HEK293 (cell line): Measurements from ENCODE around the gene NUFIP2.
"Not testable (repeated sequence)": the region's sequence is repeated elsewhere in the genome, so short reads cannot be mapped to it uniquely, and the experiment has no call there.

Experiments
- CTCF ChIA-PET: fragments of 350-600 bp; formaldehyde crosslinking; extraction: SDS; loops from one replicate; lab custom pipeline; 2021; ENCODE audit warnings: antibody characterized with exemption; lab: Yijun Ruan, JAX
- POLR2A ChIA-PET: fragments of 300-600 bp; formaldehyde crosslinking; extraction: SDS; loops from one replicate; lab custom pipeline; 2020; ENCODE audit warnings: antibody characterized with exemption, inconsistent platforms; lab: Yijun Ruan, JAX
- H3K27ac ChIP-seq: fragments of 200-500 bp; sonication (Bioruptor generic); 2 replicates; pipeline ENCODE4 v1.5.1; 2014; ENCODE audit warnings: low read depth, low read length, control low read depth, inconsistent platforms; ENCODE audit errors: extremely low read depth
- H3K36me3 ChIP-seq, 2 experiments: fragments of 200-500 bp in 1 of 2; sonication (Bioruptor generic) in 1 of 2; 1 replicate in 1 of 2; 2 replicates in 1 of 2; pipeline ENCODE4 v1.5.1; 2014 to 2017; ENCODE audit warnings: inconsistent platforms in 2 of 2, low read length in 2 of 2; ENCODE audit not compliant: control insufficient read depth in 2 of 2, insufficient read depth in 1 of 2
- H3K4me1 ChIP-seq: fragments of 200-500 bp; sonication (Bioruptor generic); 2 replicates; pipeline ENCODE4 v1.5.1; 2014; ENCODE audit warnings: mild to moderate bottlenecking, low read length, inconsistent platforms; ENCODE audit not compliant: control insufficient read depth, insufficient read depth
- H3K4me3 ChIP-seq: 2 replicates; pipeline ENCODE4 v1.5.1; 2011; ENCODE audit warnings: low read depth, mild to moderate bottlenecking, control low read depth, low read length, moderate library complexity
- H3K9me3 ChIP-seq: fragments of 200-500 bp; sonication (Bioruptor generic); 2 replicates; pipeline ENCODE4 v1.5.1; 2014; ENCODE audit warnings: low read depth, low read length, inconsistent platforms; ENCODE audit not compliant: control insufficient read depth, insufficient read depth
- HOXA7 ChIP-seq: sonication (generic); formaldehyde crosslinking; IDR thresholded peaks from 2 replicates; pipeline ENCODE4 v1.8.1; 2022; ENCODE audit warnings: missing genetic modification reagents, borderline replicate concordance
- PRDM1 ChIP-seq: fragments of 450-650 bp; formaldehyde crosslinking; IDR thresholded peaks from 2 replicates; pipeline ENCODE4; 2016; ENCODE audit warnings: missing biosample characterization, missing genetic modification characterization
- ZBTB1 ChIP-seq: fragments of 450-650 bp; formaldehyde crosslinking; IDR thresholded peaks from 2 replicates; pipeline ENCODE4 v1.5.1; 2016; ENCODE audit warnings: missing biosample characterization, missing genetic modification characterization
- ZNF223 ChIP-seq: fragments of 450-650 bp; formaldehyde crosslinking; IDR thresholded peaks from 2 replicates; pipeline ENCODE4 v1.5.1; 2016; ENCODE audit warnings: missing biosample characterization, missing genetic modification characterization
- ZNF266 ChIP-seq: fragments of 450-650 bp; formaldehyde crosslinking; IDR thresholded peaks from 2 replicates; pipeline ENCODE4 v1.5.1; 2016; ENCODE audit warnings: missing biosample characterization, missing genetic modification characterization, low read depth
- ZNF354C ChIP-seq: fragments of 450-650 bp; formaldehyde crosslinking; IDR thresholded peaks from 2 replicates; pipeline ENCODE4 v1.5.1; 2016; ENCODE audit warnings: missing biosample characterization, missing genetic modification characterization, low read depth, borderline replicate concordance
- ZNF366 ChIP-seq: fragments of 450-650 bp; formaldehyde crosslinking; conservative IDR thresholded peaks from 2 replicates; pipeline ENCODE4 v1.5.1; 2016; ENCODE audit warnings: missing biosample characterization, missing genetic modification characterization
- ZNF391 ChIP-seq: fragments of 450-650 bp; formaldehyde crosslinking; IDR thresholded peaks from 2 replicates; pipeline ENCODE4 v1.5.1; 2016; ENCODE audit warnings: low read depth, missing biosample characterization, missing genetic modification characterization, borderline replicate concordance
- ZNF510 ChIP-seq: fragments of 450-650 bp; formaldehyde crosslinking; IDR thresholded peaks from 2 replicates; pipeline ENCODE4 v1.5.1; 2018; ENCODE audit warnings: mild to moderate bottlenecking, missing genetic modification characterization, missing biosample characterization; ENCODE audit not compliant: insufficient replicate concordance
- ZNF544 ChIP-seq: fragments of 450-650 bp; formaldehyde crosslinking; IDR thresholded peaks from 2 replicates; pipeline ENCODE4 v1.5.0; 2017; ENCODE audit warnings: missing biosample characterization, missing genetic modification characterization
- ZNF558 ChIP-seq: fragments of 450-650 bp; formaldehyde crosslinking; IDR thresholded peaks from 2 replicates; pipeline ENCODE4 v1.5.1; 2016; ENCODE audit warnings: missing biosample characterization, missing genetic modification characterization
- ZNF626 ChIP-seq: fragments of 450-650 bp; sonication (Bioruptor Pico); formaldehyde crosslinking; IDR thresholded peaks from 2 replicates; pipeline ENCODE4 v1.5.1; 2018; ENCODE audit warnings: missing biosample characterization, missing genetic modification characterization, inconsistent platforms
- ZNF654 ChIP-seq: fragments of 450-650 bp; formaldehyde crosslinking; IDR thresholded peaks from 2 replicates; pipeline ENCODE4 v1.5.1; 2016; ENCODE audit warnings: low read depth, missing biosample characterization, missing genetic modification characterization
- ZNF785 ChIP-seq: fragments of 450-650 bp; formaldehyde crosslinking; IDR thresholded peaks from 2 replicates; pipeline ENCODE4 v1.5.1; 2016; ENCODE audit warnings: missing biosample characterization, missing genetic modification characterization
- ZSCAN16 ChIP-seq: fragments of 450-650 bp; formaldehyde crosslinking; IDR thresholded peaks from 2 replicates; pipeline ENCODE4 v1.5.1; 2016; ENCODE audit warnings: missing biosample characterization, missing genetic modification characterization
- TF ChIP-seq, protein P1 (sequence below): fragments of 450-650 bp; formaldehyde crosslinking; IDR thresholded peaks from 2 replicates; pipeline ENCODE4 v1.5.1; 2016; ENCODE audit warnings: missing biosample characterization, missing genetic modification characterization
- TF ChIP-seq, protein P2 (sequence below): fragments of 450-650 bp; formaldehyde crosslinking; IDR thresholded peaks from 2 replicates; pipeline ENCODE4 v1.5.1; 2016; ENCODE audit warnings: missing biosample characterization, missing genetic modification characterization

NUFIP2 gene

DNA sequence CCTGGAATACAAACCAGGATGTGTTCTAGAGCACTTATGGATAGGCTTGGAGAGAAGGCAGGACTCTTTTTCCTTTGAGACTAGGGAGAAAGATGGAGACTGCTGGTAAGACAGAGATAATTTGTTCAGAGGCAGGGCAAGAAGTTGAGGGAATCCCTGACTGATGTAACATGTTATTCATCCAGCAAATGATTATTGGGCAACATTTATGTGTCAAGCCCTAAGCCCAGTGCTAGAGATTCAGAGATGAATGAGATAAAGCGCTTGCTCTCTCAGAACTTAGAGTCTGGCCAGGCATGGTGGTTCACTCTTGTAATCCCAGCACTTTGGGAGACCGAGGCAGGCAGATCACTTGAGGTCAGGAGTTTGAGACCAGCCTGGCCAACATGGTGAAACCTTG, 47.8 kb upstream of the NUFIP2 start:
- no peaks in the 10 kb centered on the region for H3K4me1 ChIP-seq
- POLR2A ChIA-PET: no interaction called here
- no peak overlapping the region for H3K27ac ChIP-seq
- H3K9me3 ChIP-seq: no peaks in the 10 kb centered on the region
- CTCF ChIA-PET: no interaction called here
- TF ChIP-seq ZBTB1 (tag by site-specific recombination) (no peak), ZNF366 (peak; percentile 5; the same call in 1 of the 2 replicates)
- H3K36me3 ChIP-seq: no peaks in the 10 kb centered on the region
- no peak overlapping the region for H3K4me3 ChIP-seq

DNA sequence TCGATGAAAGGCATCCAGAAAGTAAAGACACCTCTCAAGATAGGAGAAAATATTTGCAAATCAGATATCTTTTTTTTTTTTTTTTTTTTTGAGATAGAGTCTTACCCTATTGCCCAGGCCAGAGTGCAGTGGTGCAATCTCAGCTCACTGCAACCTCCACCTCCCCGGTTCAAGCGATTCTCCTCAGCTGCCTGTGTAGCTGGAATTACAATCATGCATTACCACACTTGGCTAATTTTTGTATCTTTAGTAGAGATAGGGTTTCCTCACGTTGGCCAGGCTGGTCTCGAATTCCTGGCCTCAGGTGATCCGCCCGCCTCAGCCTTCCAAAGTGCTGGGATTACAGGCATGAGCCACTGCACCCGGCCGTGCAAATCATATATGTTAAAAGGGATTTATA, 45.1 kb upstream of the NUFIP2 start:
- not testable (repeated sequence) for H3K9me3 ChIP-seq, H3K36me3 ChIP-seq, H3K4me3 ChIP-seq, H3K4me1 ChIP-seq, H3K27ac ChIP-seq
- ChIA-PET CTCF (interaction anchor here (0.6 to 1.0 kb wide), 2 partner anchors 12 to 190 kb away, joined by 3 to 5 read pairs; no protein-coding TSS in a partner anchor), POLR2A (interaction anchor here (0.6 to 1.2 kb wide), 2 partner anchors 13 to 45 kb away, joined by 4 to 10 read pairs; partner anchors contain the start of gene NUFIP2)

DNA sequence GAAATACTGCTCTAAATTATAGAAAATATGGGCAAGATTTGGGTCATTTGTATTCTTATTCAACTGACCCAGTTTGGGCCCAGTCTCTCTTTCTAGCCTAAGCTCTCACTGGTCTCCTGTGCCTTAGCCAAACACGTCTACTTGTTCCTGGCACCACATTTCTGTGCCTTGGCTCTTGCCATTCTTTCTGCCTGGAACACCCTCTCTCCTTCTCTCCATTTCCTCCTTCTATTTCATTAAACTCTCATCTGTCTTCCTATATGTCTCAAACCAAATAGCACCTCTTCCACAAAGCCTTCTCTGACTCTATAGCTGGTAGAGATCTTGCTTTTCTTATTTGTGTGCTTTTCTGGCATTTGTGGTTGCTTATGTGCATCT, 37.7 kb upstream of the NUFIP2 start:
- ChIA-PET CTCF (interaction anchor here (0.6 to 2.1 kb wide), 5 partner anchors 24 to 130 kb away, joined by 3 to 6 read pairs (median 4); no protein-coding TSS in a partner anchor), POLR2A (no interaction called here)
- H3K27ac ChIP-seq: no peak overlapping the region
- H3K4me3 ChIP-seq: no peak overlapping the region
- no peaks in the 10 kb centered on the region for H3K36me3 ChIP-seq
- TF ChIP-seq ZNF558 (tag by site-specific recombination) (peak; percentile 21; the same call in 1 of the 2 replicates), PRDM1 (tag by site-specific recombination) (peak; percentile 34; the same call in 1 of the 2 replicates), ZSCAN16 (no peak), ZNF654 (tag by site-specific recombination) (no peak), ZNF544 (no peak)
- TF ChIP-seq, protein P1, sequence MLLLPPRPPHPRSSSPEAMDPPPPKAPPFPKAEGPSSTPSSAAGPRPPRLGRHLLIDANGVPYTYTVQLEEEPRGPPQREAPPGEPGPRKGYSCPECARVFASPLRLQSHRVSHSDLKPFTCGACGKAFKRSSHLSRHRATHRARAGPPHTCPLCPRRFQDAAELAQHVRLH: no peak
- no peaks in the 10 kb centered on the region for H3K4me1 ChIP-seq
- H3K9me3 ChIP-seq: no peaks in the 10 kb centered on the region

DNA sequence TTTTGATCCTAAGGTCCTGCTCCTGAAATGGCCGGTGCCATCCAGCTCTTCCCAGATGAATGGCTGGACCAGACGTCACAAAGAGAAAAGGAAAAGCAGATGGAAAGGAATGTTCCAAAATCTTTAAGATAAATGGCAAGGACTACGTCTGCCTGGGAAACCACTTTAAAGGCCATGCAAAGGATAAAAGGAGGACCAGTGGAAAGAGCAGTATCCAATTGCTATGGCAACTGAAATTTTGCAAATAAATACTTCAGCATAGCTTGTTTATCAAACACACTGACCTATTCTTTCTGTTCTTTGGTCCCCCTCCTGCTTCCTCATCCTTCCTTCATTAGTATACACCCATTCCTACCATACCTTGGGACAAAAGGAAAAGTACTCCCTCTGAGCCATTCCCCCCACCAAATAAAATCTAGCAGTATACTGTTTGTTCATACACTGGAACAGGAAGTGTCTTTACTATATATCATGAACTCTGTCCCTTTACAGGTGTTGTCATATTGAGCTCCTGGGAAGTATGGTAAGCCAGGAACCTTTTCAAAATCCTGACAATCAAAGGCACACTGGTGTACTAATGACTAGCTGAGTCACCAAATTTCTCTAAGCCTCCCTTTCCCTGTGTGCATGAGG, 37.2 kb upstream of the NUFIP2 start:
- Histone ChIP-seq H3K27ac (no peak overlapping the region), H3K36me3 (no peaks in the 10 kb centered on the region), H3K9me3 (no peaks in the 10 kb centered on the region), H3K4me1 (no peaks in the 10 kb centered on the region), H3K4me3 (no peak overlapping the region)
- TF ChIP-seq ZNF354C (tag by site-specific recombination): no peak
- no peak for TF ChIP-seq ZNF785
- no peak for TF ChIP-seq ZNF391 (tag by site-specific recombination)
- TF ChIP-seq ZNF626: no peak
- TF ChIP-seq ZNF266: no peak
- POLR2A ChIA-PET: no interaction called here
- CTCF ChIA-PET: interaction anchor here (0.8 to 2.1 kb wide), 4 partner anchors 13 to 39 kb away, joined by 3 to 6 read pairs (median 4); no protein-coding TSS in a partner anchor

DNA sequence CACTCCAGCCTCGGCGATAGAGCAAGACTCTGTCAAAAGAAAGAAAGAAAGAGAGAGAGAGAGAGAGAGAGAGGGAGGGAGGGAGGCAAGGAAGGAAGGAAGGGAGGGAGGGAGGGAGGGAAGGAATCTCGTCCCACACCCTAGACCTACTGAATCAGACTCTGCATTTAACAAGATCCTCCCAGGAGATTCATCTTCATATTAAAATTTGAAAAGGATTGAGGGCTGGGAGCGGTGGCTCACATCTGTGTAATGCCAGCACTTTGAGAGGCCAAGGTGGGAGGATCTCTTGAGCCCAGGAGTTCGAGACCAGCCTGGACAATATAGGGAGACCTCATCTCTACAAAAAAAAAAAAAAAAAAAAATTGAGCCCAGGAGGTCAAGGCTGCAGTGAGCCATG, 33.5 kb upstream of the NUFIP2 start:
- ChIA-PET POLR2A (no interaction called here), CTCF (interaction anchor here (0.9 kb wide), 1 partner anchor 13 kb away, joined by 3 read pairs; no protein-coding TSS in a partner anchor)
- H3K36me3 ChIP-seq: no peaks in the 10 kb centered on the region
- no peak overlapping the region for H3K27ac ChIP-seq
- no peaks in the 10 kb centered on the region for H3K4me1 ChIP-seq
- TF ChIP-seq ZNF510 (tag by site-specific recombination): no peak
- no peak for TF ChIP-seq ZNF223
- TF ChIP-seq HOXA7 (CRISPR knock-in tag): no peak
- TF ChIP-seq, protein P2, sequence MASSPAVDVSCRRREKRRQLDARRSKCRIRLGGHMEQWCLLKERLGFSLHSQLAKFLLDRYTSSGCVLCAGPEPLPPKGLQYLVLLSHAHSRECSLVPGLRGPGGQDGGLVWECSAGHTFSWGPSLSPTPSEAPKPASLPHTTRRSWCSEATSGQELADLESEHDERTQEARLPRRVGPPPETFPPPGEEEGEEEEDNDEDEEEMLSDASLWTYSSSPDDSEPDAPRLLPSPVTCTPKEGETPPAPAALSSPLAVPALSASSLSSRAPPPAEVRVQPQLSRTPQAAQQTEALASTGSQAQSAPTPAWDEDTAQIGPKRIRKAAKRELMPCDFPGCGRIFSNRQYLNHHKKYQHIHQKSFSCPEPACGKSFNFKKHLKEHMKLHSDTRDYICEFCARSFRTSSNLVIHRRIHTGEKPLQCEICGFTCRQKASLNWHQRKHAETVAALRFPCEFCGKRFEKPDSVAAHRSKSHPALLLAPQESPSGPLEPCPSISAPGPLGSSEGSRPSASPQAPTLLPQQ (tag by site-specific recombination): no peak
- TF ChIP-seq, all 188 proteins: peak for 0
- Histone ChIP-seq H3K9me3 (no peaks in the 10 kb centered on the region), H3K4me3 (no peak overlapping the region)
